Peyer's patch (tissue), 4 donors: ENCODE measurements around the gene DNAJC12. TPM values are rescaled to one million over a fixed set of nuclear protein-coding genes. Genes with fewer than 3 reads are reported as not detected.

Experiments used
- DNase-seq, 3 donors: peaks; one replicate each; pipeline ENCODE4 v3.0.0-alpha.2; 2017 to 2019
- H3K27ac ChIP-seq, 4 donors: fragments of 200-600 bp; sonication (generic); one replicate each; pipeline ENCODE4 v1.5.1; 2016 to 2019
- H3K27me3 ChIP-seq, 2 donors: fragments of 200-600 bp; sonication (generic); one replicate each; pipeline ENCODE4 v1.5.1; 2019
- H3K36me3 ChIP-seq, 3 donors: fragments of 200-600 bp; sonication (generic); one replicate each; pipeline ENCODE4 v1.5.1; 2016 to 2019
- H3K4me1 ChIP-seq, 4 donors: fragments of 200-600 bp; sonication (generic); one replicate each; pipeline ENCODE4 v1.5.1; 2016 to 2019
- H3K4me3 ChIP-seq, 4 donors: fragments of 200-600 bp; sonication (generic); 1 replicate in 3 of 4; 2 replicates in 1 of 4; pipeline ENCODE4 v1.5.1; 2016 to 2019; ENCODE audit warnings: mild to moderate bottlenecking in 1 of 4
- H3K9me3 ChIP-seq, 4 donors: fragments of 200-600 bp; sonication (generic); one replicate each; pipeline ENCODE4 v1.5.1; 2016 to 2019; ENCODE audit warnings: mild to moderate bottlenecking in 1 of 4
- POLR2A ChIP-seq, 2 donors: fragments of 450-650 bp; IDR thresholded peaks; one replicate each; pipeline ENCODE4 v1.5.1; 2017; ENCODE audit warnings: antibody characterized with exemption in 2 of 2, mild to moderate bottlenecking in 2 of 2, moderate library complexity in 2 of 2
- total RNA-seq, 4 donors: library from RNA; depleted of rRNA; stranded (reverse); fragments of >200 nt; gene quantifications; one replicate each; pipeline ENCODE4 v1.1.0, GENCODE V29; 2016
- TF ChIP-seq, protein P1 (sequence below), 6 experiments: fragments of 450-650 bp in 4 of 6; fragments of 200-600 bp in 2 of 6; sonication (generic) in 1 of 6; IDR thresholded peaks; one replicate each; pipeline ENCODE4 v1.5.1; 2017 to 2019; ENCODE audit warnings: antibody characterized with exemption in 6 of 6, mild to moderate bottlenecking in 3 of 6, moderate library complexity in 1 of 6

Gene DNAJC12
- total RNA-seq, 4 donors from 2014 or later = 1.8 to 3.3 (median 1.9) TPM; not detected in 1

DNA sequence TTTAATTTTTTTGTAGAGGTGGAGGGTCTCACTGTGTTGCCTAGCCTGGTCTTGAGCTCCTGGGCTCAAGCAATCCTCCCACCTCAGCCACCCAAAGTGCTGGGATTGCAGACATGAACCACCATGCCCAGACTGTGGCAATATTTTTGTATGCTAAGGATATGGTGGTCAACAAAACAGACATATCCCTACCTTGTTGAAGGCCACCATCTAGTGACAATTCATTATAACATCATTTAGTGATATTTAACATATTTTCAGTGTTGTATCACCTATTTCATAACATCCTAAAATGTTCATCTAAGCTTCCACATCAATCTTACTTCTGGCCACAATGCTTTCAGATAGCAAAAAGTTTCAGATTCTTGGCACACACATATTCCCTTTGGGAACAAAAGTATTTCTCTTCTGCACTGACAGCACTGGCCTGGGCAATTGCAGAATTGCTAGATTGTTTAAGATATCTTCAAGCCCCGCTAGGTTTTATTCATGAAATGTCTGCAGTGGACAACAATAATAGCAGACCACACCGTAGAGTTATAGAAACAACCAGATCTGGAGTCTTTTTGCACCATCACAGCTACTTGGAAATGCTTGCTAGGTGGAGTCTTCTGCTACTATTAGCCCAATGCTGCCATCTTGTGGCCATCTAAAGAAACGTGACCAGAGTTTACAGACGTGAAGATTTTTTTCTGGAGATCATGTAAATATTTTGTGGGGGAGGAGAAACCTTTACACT is 58.4 kb downstream of the DNAJC12 start:
- peak in 2 of 3 donors; percentile 83 to 85 for DNase-seq
- no peaks in the 10 kb centered on the region for H3K27me3 ChIP-seq
- H3K27ac ChIP-seq = no peak overlapping the region
- no peaks in the 10 kb centered on the region for H3K36me3 ChIP-seq
- H3K4me3 ChIP-seq = no peak overlapping the region
- H3K9me3 ChIP-seq = no peaks in the 10 kb centered on the region
- peaks cover 0 to 9% (median 0%) of the 10 kb centered on the region in 4 donors for H3K4me1 ChIP-seq
- TF ChIP-seq, protein P1, sequence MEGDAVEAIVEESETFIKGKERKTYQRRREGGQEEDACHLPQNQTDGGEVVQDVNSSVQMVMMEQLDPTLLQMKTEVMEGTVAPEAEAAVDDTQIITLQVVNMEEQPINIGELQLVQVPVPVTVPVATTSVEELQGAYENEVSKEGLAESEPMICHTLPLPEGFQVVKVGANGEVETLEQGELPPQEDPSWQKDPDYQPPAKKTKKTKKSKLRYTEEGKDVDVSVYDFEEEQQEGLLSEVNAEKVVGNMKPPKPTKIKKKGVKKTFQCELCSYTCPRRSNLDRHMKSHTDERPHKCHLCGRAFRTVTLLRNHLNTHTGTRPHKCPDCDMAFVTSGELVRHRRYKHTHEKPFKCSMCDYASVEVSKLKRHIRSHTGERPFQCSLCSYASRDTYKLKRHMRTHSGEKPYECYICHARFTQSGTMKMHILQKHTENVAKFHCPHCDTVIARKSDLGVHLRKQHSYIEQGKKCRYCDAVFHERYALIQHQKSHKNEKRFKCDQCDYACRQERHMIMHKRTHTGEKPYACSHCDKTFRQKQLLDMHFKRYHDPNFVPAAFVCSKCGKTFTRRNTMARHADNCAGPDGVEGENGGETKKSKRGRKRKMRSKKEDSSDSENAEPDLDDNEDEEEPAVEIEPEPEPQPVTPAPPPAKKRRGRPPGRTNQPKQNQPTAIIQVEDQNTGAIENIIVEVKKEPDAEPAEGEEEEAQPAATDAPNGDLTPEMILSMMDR (IDR thresholded peaks at IDR 0.05) = peak; percentile 71 to 89 (median 87)
- TF ChIP-seq POLR2A (IDR thresholded peaks at IDR 0.05) = no peak

GRCh38 chr10:67776371-67776770 is 61.6 kb downstream of the DNAJC12 start:
- H3K36me3 ChIP-seq = no peaks in the 10 kb centered on the region
- TF ChIP-seq, protein P1 (IDR thresholded peaks at IDR 0.05) = no peak
- no peak for TF ChIP-seq POLR2A (IDR thresholded peaks at IDR 0.05)
- no peak overlapping the region for H3K27ac ChIP-seq

DNA sequence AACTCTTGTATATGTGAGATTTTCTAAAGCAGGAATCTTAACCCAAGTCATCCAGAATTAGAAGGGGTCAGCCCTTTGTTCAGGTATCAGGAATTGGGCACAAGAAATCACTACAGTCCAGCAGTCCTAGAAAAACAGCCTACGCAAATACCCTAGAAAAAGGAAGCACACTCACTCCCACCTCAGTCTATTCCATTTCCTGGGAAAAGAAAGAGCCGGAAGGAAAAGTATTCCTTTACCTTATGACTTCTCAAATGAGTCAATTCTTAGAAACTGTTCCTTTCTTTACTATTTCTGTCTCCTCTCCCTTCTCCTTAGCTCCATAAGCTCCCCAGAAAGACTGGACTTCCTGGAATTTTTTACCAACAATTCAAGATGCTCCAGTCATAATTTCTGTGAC is 62.7 kb downstream of the DNAJC12 start:
- Histone ChIP-seq H3K4me1 (peaks cover 0 to 9% (median 0%) of the 10 kb centered on the region in 4 donors), H3K27me3 (no peaks in the 10 kb centered on the region), H3K27ac (no peak overlapping the region), H3K9me3 (no peaks in the 10 kb centered on the region), H3K4me3 (no peak overlapping the region), H3K36me3 (no peaks in the 10 kb centered on the region)
- no peak for DNase-seq
- TF ChIP-seq POLR2A (IDR thresholded peaks at IDR 0.05) = no peak
- TF ChIP-seq, protein P1 (IDR thresholded peaks at IDR 0.05) = no peak

More at GRCh38 chr10:67776371-67776770, 61.6 kb downstream of the DNAJC12 start:
- no peak for DNase-seq
- Histone ChIP-seq H3K4me3 (no peak overlapping the region), H3K27me3 (no peaks in the 10 kb centered on the region), H3K4me1 (no peaks in the 10 kb centered on the region), H3K9me3 (no peaks in the 10 kb centered on the region)

GRCh38 chr10:67772894-67773511 is 65.0 kb downstream of the DNAJC12 start:
- no peaks in the 10 kb centered on the region for H3K36me3 ChIP-seq
- H3K27ac ChIP-seq = peak overlapping the region in 1 of 4 donors; percentile 40

GRCh38 chr10:67772151-67772550 is 65.8 kb downstream of the DNAJC12 start:
- H3K27ac ChIP-seq = peak overlapping the region in 1 of 4 donors; percentile 39
- no peaks in the 10 kb centered on the region for H3K9me3 ChIP-seq
- H3K27me3 ChIP-seq = no peaks in the 10 kb centered on the region
- H3K4me1 ChIP-seq = peaks cover 0 to 11% (median 0%) of the 10 kb centered on the region in 4 donors
- TF ChIP-seq POLR2A (IDR thresholded peaks at IDR 0.05) = no peak
- TF ChIP-seq, protein P1 (IDR thresholded peaks at IDR 0.05) = no peak
- no peaks in the 10 kb centered on the region for H3K36me3 ChIP-seq
- no peak overlapping the region for H3K4me3 ChIP-seq
- DNase-seq = no peak

More at GRCh38 chr10:67772894-67773511, 65.0 kb downstream of the DNAJC12 start:
- H3K4me1 ChIP-seq = peaks cover 0 to 11% (median 0%) of the 10 kb centered on the region in 4 donors
- no peak for DNase-seq
- H3K27me3 ChIP-seq = no peaks in the 10 kb centered on the region
- TF ChIP-seq, protein P1 (IDR thresholded peaks at IDR 0.05) = no peak
- TF ChIP-seq POLR2A (IDR thresholded peaks at IDR 0.05) = no peak
- H3K9me3 ChIP-seq = no peaks in the 10 kb centered on the region
- H3K4me3 ChIP-seq = no peak overlapping the region
